Activated CD4-positive, alpha-beta T cell treated with anti-CD3 and anti-CD28 coated beads, Interleukin-10, Interleukin-2, amounts not matched to agents 100 ng/mL and 50 ng/mL, durations not matched to agents 16 hours and 8 hours (primary cell): ENCODE measurements around the gene COPS3.
"Not testable (repeated sequence)": the region's sequence is repeated elsewhere in the genome, so short reads cannot be mapped to it uniquely, and the experiment has no call there.

Experiments used
- DNase-seq: peaks from one replicate; pipeline ENCODE4 v3.0.0-alpha.2; 2020

The COPS3 gene

GRCh38 chr17:17300624-17301568 lies 19.9 kb upstream of the COPS3 start:
- DNase-seq, result peak; percentile 64

GRCh38 chr17:17298108-17298507 lies 17.1 kb upstream of the COPS3 start:
- no peak for DNase-seq

GRCh38 chr17:17297217-17297616 lies 16.2 kb upstream of the COPS3 start:
- no peak for DNase-seq

GRCh38 chr17:17295141-17295540 lies 14.1 kb upstream of the COPS3 start:
- DNase-seq, result no peak

- DNase-seq, result no peak
These were observed 8.7 kb upstream of the COPS3 start for GRCh38 chr17:17289701-17290100.

- DNase-seq, result no peak
These were observed 8.0 kb upstream of the COPS3 start for GRCh38 chr17:17289086-17289485.

- DNase-seq, result no peak
These were observed 4.9 kb upstream of the COPS3 start for GRCh38 chr17:17285951-17286350.

GRCh38 chr17:17279316-17279715 lies 1.7 kb downstream of the COPS3 start:
- DNase-seq, result no peak

- not testable (repeated sequence) for DNase-seq
These were observed 3.6 kb downstream of the COPS3 start for GRCh38 chr17:17277431-17277830.

- no peak for DNase-seq
These were observed 5.1 kb downstream of the COPS3 start for GRCh38 chr17:17275971-17276370.

- peak; percentile 24 for DNase-seq
These were observed 10.9 kb downstream of the COPS3 start for GRCh38 chr17:17269926-17270773.

- DNase-seq, result no peak
These were observed 16.6 kb downstream of the COPS3 start for GRCh38 chr17:17264430-17264829.

GRCh38 chr17:17258998-17259397 lies 22.0 kb downstream of the COPS3 start:
- no peak for DNase-seq

- no peak for DNase-seq
These were observed 23.0 kb downstream of the COPS3 start for GRCh38 chr17:17258011-17258410.

GRCh38 chr17:17256316-17256715 lies 24.7 kb downstream of the COPS3 start:
- no peak for DNase-seq

GRCh38 chr17:17255689-17256088 lies 25.4 kb downstream of the COPS3 start:
- DNase-seq, result not testable (repeated sequence)

- DNase-seq, result no peak
These were observed 27.0 kb downstream of the COPS3 start for GRCh38 chr17:17254036-17254435.

- DNase-seq, result no peak
These were observed 27.6 kb downstream of the COPS3 start for GRCh38 chr17:17253406-17253805.

GRCh38 chr17:17252149-17252661 lies 28.8 kb downstream of the COPS3 start:
- DNase-seq, result no peak

GRCh38 chr17:17246879-17247278 lies 34.2 kb downstream of the COPS3 start:
- DNase-seq, result no peak

- no peak for DNase-seq
These were observed 37.9 kb downstream of the COPS3 start for GRCh38 chr17:17243163-17243562.

GRCh38 chr17:17242246-17242645 lies 38.8 kb downstream of the COPS3 start:
- no peak for DNase-seq

GRCh38 chr17:17241656-17242055 lies 39.4 kb downstream of the COPS3 start:
- DNase-seq, result no peak

- no peak for DNase-seq
These were observed 41.2 kb downstream of the COPS3 start for GRCh38 chr17:17239832-17240231.
